ENCODE data around the gene ZW10.

ZW10 gene

DNA sequence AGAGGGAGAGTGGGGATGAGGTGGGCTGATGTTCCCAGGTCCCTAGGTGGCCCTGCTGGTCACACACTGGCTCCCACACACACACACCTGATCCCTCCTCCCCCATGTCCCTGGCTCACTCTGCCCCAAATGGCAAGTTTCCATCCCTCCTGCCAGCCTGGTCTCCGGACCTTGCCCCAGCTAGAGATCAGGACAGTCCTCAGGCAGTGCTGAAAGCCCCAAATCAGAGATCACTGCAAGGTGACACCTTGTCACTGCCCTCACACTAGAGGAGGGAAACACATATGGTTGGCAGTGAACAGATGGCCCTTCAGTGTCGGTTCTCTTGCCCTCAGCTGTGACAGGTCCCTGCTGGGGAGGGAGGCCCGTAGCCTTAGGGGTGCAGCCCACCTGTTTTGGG lies 75.0 kb downstream of the ZW10 start:
- DNase-seq (ENCODE audit: low read depth in 2 of 2), result no peak

DNA sequence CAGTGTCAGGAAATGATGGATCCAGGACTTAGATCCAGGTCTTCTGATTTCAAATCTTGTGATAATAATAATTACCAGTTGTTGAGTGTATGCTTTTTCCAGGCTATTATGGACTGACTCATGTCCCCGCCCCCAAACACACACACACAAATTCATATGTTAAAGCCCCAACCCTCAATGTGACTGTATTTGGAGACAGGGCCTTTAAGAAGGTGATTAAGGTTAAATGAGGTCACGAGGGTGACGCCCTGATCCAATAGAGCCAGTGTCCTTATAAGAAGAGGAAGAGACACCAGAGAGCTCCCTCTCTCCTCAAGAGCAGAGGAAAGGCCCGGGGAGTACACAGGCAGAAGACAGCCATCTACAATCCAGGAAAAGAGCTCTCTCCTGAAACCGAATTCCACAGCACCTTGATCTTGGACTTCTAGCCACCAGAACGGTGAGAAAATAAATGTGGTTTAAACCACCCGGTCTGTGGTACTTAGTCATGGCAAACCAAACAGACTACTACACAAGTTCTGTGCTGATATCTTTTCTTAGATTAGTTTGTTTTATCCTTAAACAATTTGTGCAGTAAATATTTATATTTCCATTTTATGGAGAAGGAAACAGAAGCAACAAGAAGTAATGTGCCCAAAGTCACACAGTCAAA lies 75.6 kb downstream of the ZW10 start:
- no peak for DNase-seq (ENCODE audit: low read depth in 2 of 2)

DNA sequence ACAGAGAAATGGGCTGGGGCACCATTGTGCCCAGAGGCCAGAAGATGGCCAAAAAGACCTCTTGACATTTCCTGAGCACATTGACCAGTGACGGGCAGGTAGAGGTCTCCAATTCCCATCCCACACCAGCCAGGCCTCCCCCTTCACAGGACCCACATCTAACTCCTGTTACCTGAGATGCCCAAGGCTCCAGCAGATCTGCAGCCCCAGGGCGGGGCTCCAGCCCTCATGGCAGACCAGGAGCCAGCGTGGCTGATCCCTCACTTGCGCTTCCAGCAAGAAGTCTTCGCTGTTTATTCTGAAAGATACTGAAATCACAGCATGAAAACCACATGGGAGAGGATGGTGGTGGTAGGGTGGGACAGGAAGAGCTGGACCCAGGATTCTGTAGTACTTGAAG lies 76.4 kb downstream of the ZW10 start:
- no peak for DNase-seq (ENCODE audit: low read depth in 2 of 2)

DNA sequence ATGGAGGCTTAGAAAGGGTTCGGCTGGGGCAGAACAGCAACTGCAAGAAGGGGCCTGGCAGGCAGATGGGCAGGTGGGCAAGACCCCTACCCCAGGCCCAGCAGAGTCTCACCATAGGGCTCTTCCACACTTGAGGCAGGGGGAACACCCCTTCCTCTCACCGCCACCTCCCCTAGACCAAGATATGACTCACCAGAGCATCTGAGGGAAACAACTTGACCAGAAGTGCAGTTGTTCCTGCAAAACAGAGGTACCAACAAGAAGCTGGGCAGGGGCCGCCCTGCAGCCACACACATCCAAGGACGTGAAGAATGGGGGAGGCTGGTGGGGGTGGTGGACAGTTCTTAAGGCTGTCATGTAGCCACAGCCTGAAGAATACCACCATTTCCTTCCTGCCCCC lies 78.3 kb downstream of the ZW10 start:
- DNase-seq (ENCODE audit: low read depth in 2 of 2), result no peak

DNA sequence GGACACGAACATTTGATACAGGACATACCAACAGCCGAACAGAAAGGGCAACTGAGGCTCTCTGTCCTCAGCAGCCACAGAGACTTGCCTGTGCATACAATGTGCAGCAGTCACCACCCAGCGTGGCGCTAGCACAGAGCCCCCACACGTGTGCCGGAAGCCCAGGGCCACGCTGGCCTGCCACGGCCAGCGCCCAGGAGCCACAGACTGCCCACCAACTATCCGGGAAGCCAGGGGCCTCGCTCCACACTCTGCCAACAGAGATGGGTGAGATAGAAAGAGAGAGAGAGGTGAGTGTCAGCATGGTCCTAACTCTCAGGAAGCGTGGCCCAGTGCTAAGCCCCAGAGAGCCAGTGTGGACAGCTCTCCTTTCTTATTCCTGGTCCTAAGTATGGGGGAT lies 79.1 kb downstream of the ZW10 start:
- DNase-seq (ENCODE audit: low read depth in 2 of 2), result no peak

DNA sequence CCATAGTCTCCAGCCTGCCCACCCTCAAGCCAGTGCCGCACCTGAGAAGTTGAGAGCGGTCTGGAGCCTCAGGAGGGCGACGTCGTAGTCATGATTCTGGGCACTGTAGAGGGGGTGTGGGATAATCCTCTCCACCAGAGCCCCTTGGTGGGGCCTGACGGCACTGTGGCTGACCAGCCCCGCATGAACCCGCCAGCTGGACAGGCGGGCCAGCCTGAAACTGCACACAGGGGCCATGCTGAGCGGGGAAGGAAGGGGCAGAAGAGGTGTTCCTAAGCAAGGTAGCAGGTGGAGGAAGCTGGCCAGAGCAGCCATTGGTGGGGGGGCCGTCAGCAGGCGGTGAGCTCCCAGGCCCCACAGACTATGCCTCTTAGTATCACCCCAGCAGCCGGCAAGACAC lies 80.5 kb downstream of the ZW10 start:
- no peak for DNase-seq (ENCODE audit: low read depth in 2 of 2)

DNA sequence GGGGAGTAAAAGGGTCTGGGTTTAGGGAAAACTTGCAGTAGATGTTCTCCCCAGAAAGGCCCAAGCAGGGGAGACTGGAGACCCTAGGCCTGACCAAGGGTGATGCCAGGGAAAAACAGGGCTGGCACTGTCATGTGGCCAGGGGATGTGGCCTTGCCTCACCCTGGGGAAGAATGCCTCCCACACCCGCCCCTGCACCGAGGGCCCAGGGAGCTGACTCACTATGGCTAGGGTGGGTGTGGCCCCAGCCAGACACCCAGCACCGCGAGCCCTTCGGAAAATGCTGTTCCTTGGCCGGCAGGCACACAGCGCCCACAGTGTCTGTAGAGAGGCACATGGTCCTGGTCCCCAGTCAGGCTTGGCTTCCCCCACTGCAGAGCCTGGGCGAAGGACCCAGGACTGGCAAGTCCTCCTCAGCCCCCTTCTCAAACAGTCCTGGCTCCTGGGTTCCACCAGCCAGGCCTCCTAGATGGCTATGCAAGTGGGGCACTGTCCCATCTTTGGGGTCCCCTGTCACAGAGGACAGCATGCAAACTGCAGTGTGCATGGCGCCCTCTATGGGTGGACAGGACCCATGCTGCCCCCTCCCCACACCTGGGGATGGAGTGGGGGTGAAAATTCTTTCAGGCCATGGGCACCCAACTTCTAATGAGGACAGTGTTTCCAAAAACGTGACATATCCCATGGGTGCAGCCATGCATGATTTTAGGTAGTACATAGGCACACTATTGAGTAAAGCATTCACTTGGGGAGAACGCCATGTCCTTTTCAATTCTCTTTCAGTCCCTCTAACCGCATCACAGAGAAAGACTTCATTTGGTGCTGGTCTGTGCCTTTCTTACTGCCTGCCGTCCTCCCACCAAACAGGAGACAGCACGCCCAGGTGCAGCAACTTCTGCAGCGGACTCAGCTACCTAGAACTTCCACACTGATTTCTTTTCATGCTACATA lies 82.6 kb downstream of the ZW10 start:
- no peak for DNase-seq (ENCODE audit: low read depth in 2 of 2)

DNA sequence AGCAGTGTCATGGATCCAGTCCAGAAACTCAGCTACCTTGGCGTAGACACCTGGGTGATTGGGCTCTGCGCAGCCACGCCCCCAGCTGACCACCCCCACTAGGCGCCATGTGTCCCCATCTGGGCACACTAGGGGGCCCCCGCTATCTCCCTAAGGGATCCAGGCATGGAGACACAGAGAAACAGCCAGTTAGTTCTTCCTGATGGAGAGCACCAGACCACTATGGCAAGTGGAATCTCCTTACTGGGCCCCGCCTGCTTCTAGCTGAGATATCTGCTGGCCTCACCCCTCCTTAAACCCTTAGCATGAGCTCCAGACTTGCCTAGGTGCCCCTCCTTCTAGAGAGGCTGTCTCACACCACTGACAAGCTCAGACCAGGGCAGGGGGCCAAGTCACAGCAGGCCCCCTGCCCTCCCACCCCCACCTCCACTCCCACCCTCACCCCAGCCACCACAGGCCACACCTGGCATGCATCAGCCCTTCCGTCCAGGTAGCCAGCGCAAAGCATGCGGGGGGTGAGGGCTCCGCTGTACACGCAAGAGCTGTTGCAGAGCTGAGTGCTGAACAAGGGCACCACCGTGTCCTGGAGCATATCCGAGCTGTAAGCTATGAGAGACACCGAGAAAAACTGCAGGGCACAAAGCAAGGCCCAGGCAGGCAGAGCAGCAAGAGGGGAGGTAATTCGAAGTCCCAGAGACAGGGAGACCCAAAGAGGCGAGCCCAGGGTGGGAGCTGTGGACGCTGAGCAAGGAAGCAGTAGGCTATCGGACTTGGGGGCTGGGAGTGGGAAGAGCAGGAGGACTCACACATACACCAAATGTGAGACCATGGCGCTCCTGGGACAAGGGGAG lies 83.5 kb downstream of the ZW10 start:
- DNase-seq (ENCODE audit: low read depth in 2 of 2), result no peak

DNA sequence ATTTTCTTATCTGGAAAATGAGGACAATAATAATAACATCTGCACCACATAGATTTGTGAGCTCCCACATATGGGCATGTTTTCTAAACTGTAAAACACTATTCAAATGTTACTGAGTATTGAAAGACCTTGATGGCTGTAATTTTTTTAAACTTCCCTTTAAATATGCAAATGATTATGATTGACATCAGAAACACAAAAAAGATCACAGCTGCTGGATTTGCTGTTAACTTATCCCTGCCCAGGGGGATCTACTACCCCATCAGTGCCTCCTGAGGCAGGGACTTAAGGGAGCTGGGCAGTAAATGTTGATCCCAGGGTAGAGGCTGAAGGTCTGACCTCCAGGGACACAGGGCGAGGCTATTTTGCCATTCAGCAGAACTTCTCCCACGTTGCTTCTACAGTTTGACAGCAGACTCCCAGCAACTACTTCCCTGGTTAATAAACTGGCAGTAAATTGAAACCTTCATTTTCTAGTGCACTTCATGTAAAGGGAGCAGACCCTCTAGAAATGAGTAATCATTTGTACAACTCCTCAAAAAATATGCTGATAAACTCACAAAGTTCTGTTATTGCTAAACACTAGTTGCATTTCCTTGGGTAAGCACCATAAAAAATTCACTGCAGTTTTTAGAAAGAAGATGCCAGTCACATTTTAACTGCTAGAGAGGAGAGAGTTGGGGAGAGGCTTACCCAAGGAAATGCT lies 87.7 kb downstream of the ZW10 start:
- DNase-seq (ENCODE audit: low read depth in 2 of 2), result no peak

DNA sequence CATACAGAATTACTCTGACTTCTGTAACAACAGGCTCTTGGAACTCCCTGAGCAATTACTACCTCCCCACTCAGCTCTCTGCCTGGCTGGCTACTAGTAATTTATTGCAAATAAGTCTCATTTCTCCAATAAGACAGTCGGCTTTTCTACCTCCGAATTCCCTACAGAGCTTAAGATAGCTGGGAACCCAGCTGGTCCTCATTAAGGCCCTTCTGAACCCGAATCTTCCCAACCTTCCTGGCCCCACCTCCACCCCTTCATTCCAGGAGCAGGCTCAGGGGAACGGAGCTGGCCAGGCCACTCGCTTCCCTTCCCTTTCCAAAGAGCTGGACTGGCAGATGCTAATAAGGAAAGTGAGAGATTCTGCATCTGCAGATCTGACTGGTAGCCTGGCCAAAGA lies 89.0 kb downstream of the ZW10 start:
- DNase-seq (ENCODE audit: low read depth in 2 of 2), result no peak

DNA sequence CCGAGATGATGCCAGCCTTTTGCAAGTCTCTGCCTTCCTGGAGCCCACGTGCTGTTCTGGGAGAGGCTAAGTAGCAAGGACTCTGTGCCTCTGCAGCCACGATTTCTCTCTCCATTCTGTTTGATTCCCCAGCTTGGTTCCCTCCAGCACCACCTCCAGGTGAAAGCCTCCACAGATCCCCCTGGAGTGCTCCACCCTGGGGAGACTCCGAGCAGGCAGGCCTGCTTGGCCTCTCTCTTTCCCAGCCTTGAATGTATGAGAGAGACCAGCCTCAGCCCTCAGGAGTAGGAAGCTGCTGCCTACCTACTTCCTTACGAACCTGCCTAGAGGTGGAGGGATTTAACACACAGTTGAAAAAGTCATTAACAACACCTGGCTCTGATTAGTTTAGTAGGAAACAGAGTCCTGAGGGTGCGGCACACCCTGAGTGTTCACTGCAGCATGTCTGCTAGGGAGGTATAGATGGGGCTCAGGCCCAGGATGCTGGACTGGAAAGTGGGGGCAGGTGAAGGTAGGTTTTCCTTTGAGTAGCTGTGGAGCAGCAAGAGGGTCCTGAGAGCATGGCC lies 89.9 kb downstream of the ZW10 start:
- no peak for DNase-seq (ENCODE audit: low read depth in 2 of 2)
